Measurements from ENCODE around the gene MAP3K10. TPM values are rescaled to one million over a fixed set of nuclear protein-coding genes. Genes with fewer than 3 reads are reported as not detected.

Gene MAP3K10
- polyA plus RNA-seq, 1 donor from 2014 or later, result 18.3 TPM

DNA sequence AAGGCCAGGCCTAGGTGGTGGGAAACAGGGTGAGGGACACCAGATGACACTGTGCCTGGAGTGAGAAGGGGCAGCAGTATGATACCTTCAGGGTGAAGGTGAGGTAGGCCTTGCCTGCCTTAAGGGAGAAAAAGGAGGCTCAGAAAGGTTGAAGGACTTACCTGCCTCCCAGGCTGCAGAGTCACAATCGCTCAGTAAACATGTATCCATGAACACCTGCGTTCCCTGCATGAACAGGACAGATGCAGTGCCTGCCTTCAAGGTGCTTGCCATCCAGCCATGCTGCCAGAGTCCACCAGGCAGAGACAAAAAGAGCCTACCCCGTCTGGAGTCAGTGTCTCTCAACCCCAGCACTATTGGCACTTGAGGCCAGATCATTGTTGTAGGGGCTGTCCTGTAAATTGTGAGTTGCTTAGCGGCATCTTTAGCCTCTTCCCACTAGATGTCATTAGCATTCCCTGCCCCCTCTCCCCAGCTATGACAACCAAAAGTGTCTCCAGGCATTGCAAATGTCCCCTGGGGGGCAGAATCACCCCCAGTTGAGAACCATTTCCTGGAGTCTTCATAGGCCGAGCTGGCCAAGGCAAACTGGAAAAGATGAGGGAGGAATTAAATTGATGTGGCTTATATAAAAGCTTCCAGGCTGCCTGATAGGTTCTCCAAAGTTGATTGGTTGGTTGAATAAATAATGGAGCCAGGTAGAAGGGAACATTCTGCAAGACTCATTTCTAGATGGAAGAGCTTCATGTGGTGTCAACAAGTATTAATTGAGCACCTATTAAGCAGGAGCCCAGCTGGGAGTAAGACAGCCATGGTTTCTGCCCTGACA, 1.7 kb downstream of the MAP3K10 start:
- Histone ChIP-seq H3K9me2 (ENCODE audit: insufficient read depth, low read length) (no peaks in the 10 kb centered on the region), H3F3A (ENCODE audit: insufficient read depth, low read length, poor library complexity, severe bottlenecking) (no peaks in the 10 kb centered on the region), H3K79me2 (replicated peaks; ENCODE audit: insufficient read depth, low read length) (peaks cover 7% of the 10 kb centered on the region), H3K27me3 (ENCODE audit: insufficient read depth, low read depth, low read length) (no peaks in the 10 kb centered on the region), H3K4me3 (ENCODE audit: low read length) (peak overlapping the region; percentile 91), H3K36me3 (ENCODE audit: insufficient read depth, low read length) (no peaks in the 10 kb centered on the region), H3K9ac (ENCODE audit: low read length) (peak overlapping the region; percentile 96), H3K27ac (ENCODE audit: low read length) (no peak overlapping the region), H4K20me1 (ENCODE audit: insufficient read depth) (no peaks in the 10 kb centered on the region), H3K4me2 (ENCODE audit: low read length) (peak overlapping the region; percentile 41), H3K9me3 (ENCODE audit: low read length) (no peaks in the 10 kb centered on the region), H2AFZ (ENCODE audit: low read depth, low read length) (no peak overlapping the region)
- TF ChIP-seq MXI1 (conservative IDR thresholded peaks at IDR 0.05; ENCODE audit: poor library complexity, severe bottlenecking) (no peak), POLR2AphosphoS5 (IDR thresholded peaks at IDR 0.05) (no peak), EZH2 (IDR thresholded peaks at IDR 0.05; ENCODE audit: borderline replicate concordance, insufficient read depth, low read length, poor library complexity, severe bottlenecking) (no peak), RAD21 (conservative IDR thresholded peaks at IDR 0.05) (no peak), EP300 (conservative IDR thresholded peaks at IDR 0.05; ENCODE audit: poor library complexity, severe bottlenecking) (no peak), SMC3 (conservative IDR thresholded peaks at IDR 0.05; ENCODE audit: poor library complexity) (no peak), TAF1 (IDR thresholded peaks at IDR 0.05; ENCODE audit: low read depth) (no peak)
- TF ChIP-seq, protein P1, sequence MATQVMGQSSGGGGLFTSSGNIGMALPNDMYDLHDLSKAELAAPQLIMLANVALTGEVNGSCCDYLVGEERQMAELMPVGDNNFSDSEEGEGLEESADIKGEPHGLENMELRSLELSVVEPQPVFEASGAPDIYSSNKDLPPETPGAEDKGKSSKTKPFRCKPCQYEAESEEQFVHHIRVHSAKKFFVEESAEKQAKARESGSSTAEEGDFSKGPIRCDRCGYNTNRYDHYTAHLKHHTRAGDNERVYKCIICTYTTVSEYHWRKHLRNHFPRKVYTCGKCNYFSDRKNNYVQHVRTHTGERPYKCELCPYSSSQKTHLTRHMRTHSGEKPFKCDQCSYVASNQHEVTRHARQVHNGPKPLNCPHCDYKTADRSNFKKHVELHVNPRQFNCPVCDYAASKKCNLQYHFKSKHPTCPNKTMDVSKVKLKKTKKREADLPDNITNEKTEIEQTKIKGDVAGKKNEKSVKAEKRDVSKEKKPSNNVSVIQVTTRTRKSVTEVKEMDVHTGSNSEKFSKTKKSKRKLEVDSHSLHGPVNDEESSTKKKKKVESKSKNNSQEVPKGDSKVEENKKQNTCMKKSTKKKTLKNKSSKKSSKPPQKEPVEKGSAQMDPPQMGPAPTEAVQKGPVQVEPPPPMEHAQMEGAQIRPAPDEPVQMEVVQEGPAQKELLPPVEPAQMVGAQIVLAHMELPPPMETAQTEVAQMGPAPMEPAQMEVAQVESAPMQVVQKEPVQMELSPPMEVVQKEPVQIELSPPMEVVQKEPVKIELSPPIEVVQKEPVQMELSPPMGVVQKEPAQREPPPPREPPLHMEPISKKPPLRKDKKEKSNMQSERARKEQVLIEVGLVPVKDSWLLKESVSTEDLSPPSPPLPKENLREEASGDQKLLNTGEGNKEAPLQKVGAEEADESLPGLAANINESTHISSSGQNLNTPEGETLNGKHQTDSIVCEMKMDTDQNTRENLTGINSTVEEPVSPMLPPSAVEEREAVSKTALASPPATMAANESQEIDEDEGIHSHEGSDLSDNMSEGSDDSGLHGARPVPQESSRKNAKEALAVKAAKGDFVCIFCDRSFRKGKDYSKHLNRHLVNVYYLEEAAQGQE (IDR thresholded peaks at IDR 0.05; ENCODE audit: borderline replicate concordance), result no peak
- TF ChIP-seq, protein P2, sequence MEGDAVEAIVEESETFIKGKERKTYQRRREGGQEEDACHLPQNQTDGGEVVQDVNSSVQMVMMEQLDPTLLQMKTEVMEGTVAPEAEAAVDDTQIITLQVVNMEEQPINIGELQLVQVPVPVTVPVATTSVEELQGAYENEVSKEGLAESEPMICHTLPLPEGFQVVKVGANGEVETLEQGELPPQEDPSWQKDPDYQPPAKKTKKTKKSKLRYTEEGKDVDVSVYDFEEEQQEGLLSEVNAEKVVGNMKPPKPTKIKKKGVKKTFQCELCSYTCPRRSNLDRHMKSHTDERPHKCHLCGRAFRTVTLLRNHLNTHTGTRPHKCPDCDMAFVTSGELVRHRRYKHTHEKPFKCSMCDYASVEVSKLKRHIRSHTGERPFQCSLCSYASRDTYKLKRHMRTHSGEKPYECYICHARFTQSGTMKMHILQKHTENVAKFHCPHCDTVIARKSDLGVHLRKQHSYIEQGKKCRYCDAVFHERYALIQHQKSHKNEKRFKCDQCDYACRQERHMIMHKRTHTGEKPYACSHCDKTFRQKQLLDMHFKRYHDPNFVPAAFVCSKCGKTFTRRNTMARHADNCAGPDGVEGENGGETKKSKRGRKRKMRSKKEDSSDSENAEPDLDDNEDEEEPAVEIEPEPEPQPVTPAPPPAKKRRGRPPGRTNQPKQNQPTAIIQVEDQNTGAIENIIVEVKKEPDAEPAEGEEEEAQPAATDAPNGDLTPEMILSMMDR (IDR thresholded peaks at IDR 0.05; ENCODE audit: poor library complexity, severe bottlenecking), result no peak

DNA sequence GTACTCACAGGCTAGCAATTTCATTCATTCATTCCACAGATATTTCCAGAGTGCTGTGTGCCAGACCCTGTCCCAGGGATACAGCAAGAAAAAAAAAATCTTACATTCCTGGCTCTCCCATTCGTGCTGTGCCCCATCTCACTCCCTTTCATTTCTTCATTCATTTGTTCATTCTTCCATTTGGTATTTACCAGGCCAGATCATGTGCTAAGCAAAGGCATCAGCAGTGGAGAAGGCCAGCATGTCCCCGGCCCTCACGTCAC, 2.3 kb downstream of the MAP3K10 start:
- Histone ChIP-seq H3K9me3 (ENCODE audit: low read length) (no peaks in the 10 kb centered on the region), H3K27ac (ENCODE audit: low read length) (no peak overlapping the region), H2AFZ (ENCODE audit: low read depth, low read length) (no peak overlapping the region), H3K9me2 (ENCODE audit: insufficient read depth, low read length) (no peaks in the 10 kb centered on the region), H3K4me2 (ENCODE audit: low read length) (peak overlapping the region; percentile 13), H3K79me2 (replicated peaks; ENCODE audit: insufficient read depth, low read length) (peaks cover 7% of the 10 kb centered on the region), H4K20me1 (ENCODE audit: insufficient read depth) (no peaks in the 10 kb centered on the region), H3K4me3 (ENCODE audit: low read length) (peak overlapping the region; percentile 91), H3K36me3 (ENCODE audit: insufficient read depth, low read length) (no peaks in the 10 kb centered on the region), H3K27me3 (ENCODE audit: insufficient read depth, low read depth, low read length) (no peaks in the 10 kb centered on the region), H3F3A (ENCODE audit: insufficient read depth, low read length, poor library complexity, severe bottlenecking) (no peaks in the 10 kb centered on the region), H3K9ac (ENCODE audit: low read length) (no peak overlapping the region)
- TF ChIP-seq SMC3 (conservative IDR thresholded peaks at IDR 0.05; ENCODE audit: poor library complexity), result no peak
- no peak for TF ChIP-seq EP300 (conservative IDR thresholded peaks at IDR 0.05; ENCODE audit: poor library complexity, severe bottlenecking)

Data from neural cell (in vitro differentiated cells).